Stimulated activated naive B cell treated with anti-CD40 and anti-IgM and Interleukin-4, amounts not matched to agents 10 μg/mL and 1 μg/mL and 100 μg/mL, for 72 hours (primary cell): ENCODE results near the gene ALPK1.
"Not testable (repeated sequence)": the region's sequence is repeated elsewhere in the genome, so short reads cannot be mapped to it uniquely, and the experiment has no call there.

Source experiments
- ATAC-seq, 2 donors: fragments of 150-1000 bp; cut with Tn5 transposase; replicated peaks; 2 replicates each; pipeline ENCODE4 v1.10.0; 2021; ENCODE audit warnings: moderate library complexity in 1 of 2
- DNase-seq: peaks from one replicate; pipeline ENCODE4 v3.0.0; 2021
- H3K27ac Mint-ChIP-seq: one replicate; pipeline ENCODE4 v1.8.0; 2022; ENCODE audit warnings: mild to moderate bottlenecking, mixed read lengths
- H3K27me3 Mint-ChIP-seq, 2 donors: one replicate each; pipeline ENCODE4 v1.8.0; 2022; ENCODE audit warnings: mixed read lengths in 2 of 2
- H3K36me3 Mint-ChIP-seq, 2 donors: one replicate each; pipeline ENCODE4 v1.8.0; 2022; ENCODE audit warnings: mixed read lengths in 2 of 2, mild to moderate bottlenecking in 1 of 2
- H3K4me1 Mint-ChIP-seq, 2 donors: one replicate each; pipeline ENCODE4 v1.8.0; 2022; ENCODE audit warnings: mixed read lengths in 2 of 2, mild to moderate bottlenecking in 1 of 2
- H3K4me3 Mint-ChIP-seq, 2 donors: one replicate each; pipeline ENCODE4 v1.8.0; 2022; ENCODE audit warnings: mild to moderate bottlenecking in 2 of 2, mixed read lengths in 2 of 2, moderate library complexity in 1 of 2
- H3K9me3 Mint-ChIP-seq, 2 donors: one replicate each; pipeline ENCODE4 v1.8.0; 2022; ENCODE audit warnings: mixed read lengths in 2 of 2, mild to moderate bottlenecking in 1 of 2

Gene ALPK1

DNA sequence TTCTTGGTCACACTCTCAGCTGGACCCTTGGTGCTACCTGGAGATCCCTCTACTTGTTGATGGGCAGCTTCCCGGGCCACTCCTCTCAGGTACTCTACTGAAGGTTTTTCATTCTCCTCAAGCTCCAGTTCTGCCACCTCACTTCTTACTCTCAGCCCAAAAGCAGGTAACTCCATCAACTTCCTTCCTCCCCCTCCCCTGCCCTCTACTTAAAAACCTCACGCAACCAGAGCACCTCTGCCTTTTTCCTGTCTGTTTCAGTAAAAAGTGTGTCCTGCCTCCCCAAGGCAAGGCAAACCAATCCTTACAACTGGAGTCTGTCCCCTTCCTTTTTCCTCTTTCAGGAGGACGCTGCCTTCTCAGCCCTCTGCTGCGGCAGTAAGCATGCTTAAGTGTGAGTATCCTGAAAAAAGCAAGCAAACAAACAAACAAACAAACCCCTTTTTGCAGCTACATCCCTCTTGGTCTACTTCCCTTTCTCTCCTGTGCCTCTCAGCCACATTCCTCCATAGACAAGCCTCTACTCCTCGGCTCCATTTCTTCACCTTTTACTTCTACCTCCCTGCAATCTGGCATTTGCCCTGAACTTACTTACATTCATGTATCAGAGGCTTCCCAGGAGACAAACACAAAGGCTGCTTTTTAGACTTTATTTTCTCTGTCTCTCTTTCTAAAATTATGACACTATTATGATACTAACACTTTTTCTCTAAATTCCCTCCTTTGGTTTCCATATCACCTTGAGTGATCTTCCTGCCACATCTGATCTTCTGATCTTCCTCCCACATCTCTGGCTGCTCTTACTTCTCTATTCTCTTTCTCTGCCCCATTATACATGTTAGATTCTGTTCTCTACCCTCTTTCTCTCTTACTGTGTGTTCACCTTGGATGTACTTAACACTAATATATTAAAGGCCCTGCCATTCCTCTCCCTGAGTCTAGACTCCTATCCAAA lies 5.4 kb downstream of the ALPK1 start:
- Mint-ChIP-seq H3K4me3 (no peak overlapping the region), H3K27ac (no peak overlapping the region), H3K4me1 (peaks cover 12 to 13% of the 10 kb centered on the region in 2 donors), H3K9me3 (no peaks in the 10 kb centered on the region), H3K27me3 (no peaks in the 10 kb centered on the region), H3K36me3 (no peaks in the 10 kb centered on the region)
- ATAC-seq (peak; percentile 45 to 51), DNase-seq (no peak)

DNA sequence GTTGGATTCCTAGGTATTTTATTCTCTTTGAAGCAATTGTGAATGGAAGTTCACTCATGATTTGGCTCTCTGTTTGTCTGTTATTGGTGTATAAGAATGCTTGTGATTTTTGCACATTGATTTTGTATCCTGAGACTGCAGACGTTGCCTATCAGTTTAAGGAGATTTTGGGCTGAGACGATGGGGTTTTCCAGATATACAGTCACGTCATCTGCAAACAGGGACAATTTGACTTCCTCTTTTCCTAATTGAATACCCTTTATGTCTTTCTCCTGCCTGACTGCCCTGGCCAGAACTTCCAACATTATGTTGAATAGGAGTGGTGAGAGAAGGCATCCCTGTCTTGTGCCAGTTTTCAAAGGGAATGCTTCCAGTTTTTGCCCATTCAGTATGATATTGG lies 8.3 kb downstream of the ALPK1 start:
- H3K27me3 Mint-ChIP-seq, H3K4me3 Mint-ChIP-seq, H3K9me3 Mint-ChIP-seq, H3K36me3 Mint-ChIP-seq, H3K27ac Mint-ChIP-seq, ATAC-seq, DNase-seq, H3K4me1 Mint-ChIP-seq: not testable (repeated sequence)

DNA sequence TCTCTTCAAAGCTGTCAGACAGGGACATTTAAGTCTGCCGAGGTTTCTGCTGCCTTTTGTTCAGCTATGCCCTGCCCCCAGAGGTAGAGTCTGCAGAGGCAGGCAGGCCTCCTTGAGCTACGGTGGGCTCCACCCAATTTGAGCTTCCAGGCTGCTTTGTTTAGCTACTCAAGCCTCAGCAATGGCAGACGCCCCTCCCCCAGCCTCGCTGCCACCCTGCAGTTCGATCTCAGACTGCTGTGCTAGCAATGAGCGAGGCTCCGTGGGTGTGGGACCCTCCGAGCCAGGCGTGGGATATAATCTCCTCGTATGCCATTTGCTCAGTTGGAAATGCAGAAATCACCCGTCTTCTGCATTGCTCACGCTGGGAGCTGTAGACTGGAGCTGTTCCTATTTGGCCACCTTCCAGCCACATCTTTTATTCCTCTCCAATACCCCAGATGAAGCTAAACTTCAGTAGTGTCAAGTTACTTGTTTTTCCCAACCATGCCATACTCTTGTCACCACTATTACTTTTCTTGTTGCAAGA lies 12.2 kb downstream of the ALPK1 start:
- not testable (repeated sequence) for H3K27ac Mint-ChIP-seq, DNase-seq, H3K36me3 Mint-ChIP-seq, H3K4me3 Mint-ChIP-seq, H3K27me3 Mint-ChIP-seq, H3K9me3 Mint-ChIP-seq, ATAC-seq
- peaks cover 13% of the 10 kb centered on the region in 2 donors for H3K4me1 Mint-ChIP-seq

DNA sequence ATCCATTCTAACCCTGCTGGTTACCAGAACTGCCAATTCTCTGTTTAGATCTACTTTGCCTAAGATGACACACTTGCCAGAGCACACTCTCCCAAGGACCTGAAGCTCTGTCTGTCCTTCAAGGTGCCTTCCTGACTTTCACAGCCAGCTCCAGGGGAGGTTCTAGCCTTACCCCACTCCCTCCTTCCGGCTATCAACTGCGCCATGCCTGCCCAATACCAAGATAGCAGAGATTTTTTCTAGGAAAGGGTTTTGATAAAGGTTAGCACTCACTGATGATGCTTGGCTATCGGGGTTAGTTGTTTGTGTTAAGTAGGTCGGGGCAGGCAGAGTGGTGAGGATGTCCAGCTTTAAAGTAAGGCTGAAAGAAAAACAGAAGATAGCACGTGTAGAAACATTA lies 14.3 kb downstream of the ALPK1 start:
- H3K4me3 Mint-ChIP-seq: no peak overlapping the region
- peaks cover 3% of the 10 kb centered on the region in 2 donors for H3K36me3 Mint-ChIP-seq
- no peak overlapping the region for H3K27ac Mint-ChIP-seq
- H3K27me3 Mint-ChIP-seq: no peaks in the 10 kb centered on the region
- H3K4me1 Mint-ChIP-seq: peaks cover 18 to 19% of the 10 kb centered on the region in 2 donors
- DNase-seq: no peak
- ATAC-seq: no peak
- H3K9me3 Mint-ChIP-seq: no peaks in the 10 kb centered on the region

DNA sequence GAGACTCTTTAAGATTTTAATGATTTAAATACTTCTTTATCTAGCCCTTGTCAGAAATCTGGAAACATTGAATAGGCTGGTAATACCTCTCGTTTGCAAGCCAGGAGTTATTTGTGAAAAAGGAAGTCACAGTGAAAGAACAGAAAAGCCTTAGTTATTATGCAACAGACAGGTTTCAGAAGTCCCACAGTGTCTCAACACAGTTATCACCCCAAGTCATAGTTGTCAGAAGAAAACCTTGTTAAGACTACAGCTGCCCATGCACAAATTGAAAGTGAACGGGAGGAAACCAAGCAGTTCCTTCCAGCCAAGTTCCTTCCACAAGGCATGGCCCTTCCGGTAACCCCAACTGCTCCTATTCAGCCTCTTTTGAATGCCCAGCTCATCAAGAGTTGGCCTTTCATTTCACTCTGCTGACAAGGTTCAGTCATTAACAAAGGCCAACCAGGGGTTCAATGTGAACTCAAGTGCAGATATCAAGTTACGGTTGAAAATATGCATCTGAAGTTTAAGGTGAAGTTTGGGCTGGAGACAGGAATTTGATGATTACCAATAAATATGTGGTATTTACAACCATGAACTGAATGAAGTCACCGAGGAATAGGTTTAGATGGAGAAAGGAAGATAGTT lies 15.6 kb downstream of the ALPK1 start:
- Mint-ChIP-seq H3K27me3 (no peaks in the 10 kb centered on the region), H3K36me3 (peaks cover 5 to 6% of the 10 kb centered on the region in 2 donors), H3K9me3 (no peaks in the 10 kb centered on the region), H3K4me1 (peaks cover 12 to 15% of the 10 kb centered on the region in 2 donors), H3K4me3 (no peak overlapping the region), H3K27ac (no peak overlapping the region)
- no peak for DNase-seq
- peak; percentile 84 to 86 for ATAC-seq

DNA sequence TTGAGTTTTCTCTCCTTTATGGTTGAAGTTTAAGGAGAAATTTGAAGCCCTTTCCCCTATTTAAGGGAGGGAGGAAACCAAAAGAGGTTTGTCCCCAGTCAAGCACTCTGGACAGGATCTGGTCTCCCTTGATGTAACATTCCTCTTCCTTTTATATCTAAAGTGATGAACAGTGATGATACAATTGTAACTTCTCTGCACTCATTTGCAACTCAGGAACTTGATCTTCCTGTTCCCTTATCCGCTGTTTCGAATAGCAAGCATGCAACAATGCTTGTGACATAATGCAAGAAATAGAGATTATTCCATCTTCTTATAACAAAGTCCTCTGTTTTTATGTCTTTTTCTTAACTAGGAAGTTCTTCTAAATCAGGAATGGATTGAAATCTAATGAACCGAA lies 18.3 kb downstream of the ALPK1 start:
- Mint-ChIP-seq H3K4me1 (peaks cover 18 to 25% of the 10 kb centered on the region in 2 donors), H3K36me3 (peaks cover 6 to 7% of the 10 kb centered on the region in 2 donors), H3K27me3 (no peaks in the 10 kb centered on the region), H3K9me3 (no peaks in the 10 kb centered on the region), H3K4me3 (no peak overlapping the region), H3K27ac (no peak overlapping the region)
- DNase-seq (no peak), ATAC-seq (no peak)

DNA sequence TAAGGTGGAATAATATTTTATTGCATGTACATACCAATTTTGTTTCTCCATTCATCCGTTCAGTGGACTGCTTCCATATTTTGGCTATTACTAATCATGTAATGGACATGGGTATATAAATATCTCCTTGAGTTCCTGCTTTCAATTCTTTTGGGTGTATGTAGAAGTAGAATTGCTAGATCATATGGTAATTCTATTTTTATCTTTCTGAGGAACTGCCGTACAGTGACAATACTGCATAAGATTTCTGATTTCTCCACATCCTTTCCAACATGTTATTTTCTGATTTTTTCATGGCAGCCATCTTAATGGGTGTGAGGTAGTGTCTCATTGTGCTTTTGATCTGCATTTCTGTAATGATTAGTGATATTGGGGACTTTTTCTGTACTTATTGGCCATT lies 19.2 kb downstream of the ALPK1 start:
- H3K4me3 Mint-ChIP-seq: peak overlapping the region in 1 of 2 donors; percentile 7
- no peak for DNase-seq
- peak in 1 of 2 donors; percentile 26 for ATAC-seq
- H3K9me3 Mint-ChIP-seq: no peaks in the 10 kb centered on the region
- no peaks in the 10 kb centered on the region for H3K27me3 Mint-ChIP-seq
- H3K4me1 Mint-ChIP-seq: peaks cover 20 to 29% of the 10 kb centered on the region in 2 donors
- peaks cover 6 to 7% of the 10 kb centered on the region in 2 donors for H3K36me3 Mint-ChIP-seq
- H3K27ac Mint-ChIP-seq: no peak overlapping the region

DNA sequence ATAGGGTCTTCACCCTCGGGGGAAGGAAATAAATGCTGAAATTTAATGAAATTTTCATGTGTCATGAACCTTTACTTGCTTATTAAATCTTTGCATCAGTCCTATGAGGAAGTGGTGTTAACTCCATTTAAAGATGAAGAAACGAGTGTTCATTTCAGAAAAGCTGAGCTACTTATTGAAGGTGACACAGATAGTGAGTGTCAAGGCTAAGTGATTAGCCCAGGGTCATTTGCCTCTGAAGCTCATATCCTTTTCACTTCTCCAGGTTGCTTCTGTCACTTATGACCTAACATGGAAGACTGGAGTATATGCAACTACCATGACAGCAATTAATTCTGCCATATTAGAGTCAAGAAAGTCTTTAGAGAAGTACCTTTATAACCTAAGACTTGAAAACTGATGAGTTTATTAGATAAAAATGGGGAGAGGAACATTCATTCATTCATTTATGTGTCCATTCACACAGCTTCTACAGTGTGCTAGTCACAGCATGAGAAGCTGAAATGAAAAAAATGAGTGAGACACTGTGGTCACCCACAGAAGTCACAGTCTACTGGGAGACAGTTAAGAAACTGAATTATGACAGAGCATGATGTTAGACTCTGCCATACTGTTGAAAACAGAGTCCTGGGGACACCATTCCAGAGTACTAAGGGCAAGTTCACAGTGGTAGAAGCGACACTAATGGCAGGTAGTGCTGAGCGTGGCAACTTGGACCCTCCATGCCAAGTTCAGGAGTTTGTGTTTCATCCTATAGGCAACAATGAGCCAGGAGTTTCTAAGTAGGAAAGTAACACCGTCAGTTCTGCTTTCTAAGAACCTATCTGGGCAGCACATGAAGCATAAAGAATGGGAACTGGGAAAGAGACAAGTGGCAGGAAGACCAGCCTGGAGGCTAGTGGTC lies 21.3 kb downstream of the ALPK1 start:
- no peak overlapping the region for H3K4me3 Mint-ChIP-seq
- DNase-seq: no peak
- peaks cover 19 to 24% of the 10 kb centered on the region in 2 donors for H3K4me1 Mint-ChIP-seq
- ATAC-seq: peak; percentile 78 to 80
- H3K27me3 Mint-ChIP-seq: no peaks in the 10 kb centered on the region
- H3K36me3 Mint-ChIP-seq: peaks cover 6 to 7% of the 10 kb centered on the region in 2 donors
- no peaks in the 10 kb centered on the region for H3K9me3 Mint-ChIP-seq
- H3K27ac Mint-ChIP-seq: no peak overlapping the region

DNA sequence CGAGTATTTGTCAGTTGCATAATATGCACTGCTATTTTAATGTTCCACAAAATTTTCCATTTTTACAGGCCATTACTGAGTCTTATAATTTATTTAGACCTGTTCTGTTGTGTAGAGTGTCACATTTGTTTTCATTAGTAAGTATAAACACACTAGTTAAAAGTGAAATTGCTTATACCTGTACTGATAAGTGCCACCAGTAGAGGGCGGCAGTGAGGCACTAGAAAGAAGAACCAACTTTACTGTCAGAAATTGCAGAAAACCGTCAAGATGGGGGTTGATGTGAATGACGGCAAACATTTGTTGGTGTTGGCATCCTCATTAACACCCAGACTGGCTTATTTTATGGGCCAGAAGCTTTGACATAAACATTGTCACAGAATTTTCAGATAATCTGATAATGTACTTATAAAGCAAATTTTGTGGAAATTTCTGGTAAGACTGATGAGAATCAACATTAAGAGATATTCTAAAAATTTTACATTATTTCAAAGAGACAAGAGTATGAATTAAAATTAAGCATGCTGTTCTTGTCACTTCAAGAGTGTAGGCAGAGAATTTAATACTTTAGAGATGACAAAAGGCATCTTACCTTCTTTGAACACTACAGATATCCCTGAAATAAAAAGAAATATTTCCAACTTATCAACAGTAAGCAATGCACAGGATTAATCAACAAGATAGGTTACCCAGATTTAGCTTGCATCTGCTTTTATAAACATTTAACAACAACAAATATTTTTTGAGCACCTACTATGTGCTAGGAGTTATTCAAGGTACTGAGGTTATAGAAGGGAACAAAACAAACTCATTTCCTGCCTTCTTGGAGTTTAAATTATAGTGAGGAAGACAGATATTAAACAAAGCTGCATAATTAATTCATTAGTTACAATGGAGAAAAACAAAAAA lies 24.9 kb downstream of the ALPK1 start:
- Mint-ChIP-seq H3K27me3 (no peaks in the 10 kb centered on the region), H3K4me3 (no peak overlapping the region), H3K36me3 (peaks cover 7 to 11% of the 10 kb centered on the region in 2 donors), H3K9me3 (no peaks in the 10 kb centered on the region), H3K27ac (no peak overlapping the region), H3K4me1 (peaks cover 11 to 15% of the 10 kb centered on the region in 2 donors)
- DNase-seq: peak; percentile 34
- ATAC-seq: peak; percentile 57 to 75

DNA sequence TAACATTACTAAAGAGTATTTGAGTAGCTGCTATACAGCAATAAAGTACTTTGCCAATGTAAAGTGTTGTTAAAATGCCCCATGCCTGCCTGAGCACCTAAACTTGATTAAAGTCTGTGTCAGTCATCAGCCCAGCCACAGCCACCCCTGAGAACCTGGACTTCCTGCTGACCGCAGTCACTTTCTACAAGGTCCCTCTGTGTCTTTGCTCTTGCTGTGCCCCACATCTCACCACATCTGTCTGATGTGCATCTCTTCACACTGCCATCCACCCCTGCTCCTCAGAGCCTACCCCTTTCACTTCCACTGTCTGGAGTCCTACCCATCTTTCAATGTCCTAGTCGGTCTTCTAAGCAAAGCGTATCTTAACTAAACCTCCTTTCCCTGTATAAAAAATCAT lies 25.7 kb downstream of the ALPK1 start:
- Mint-ChIP-seq H3K4me1 (peaks cover 11 to 15% of the 10 kb centered on the region in 2 donors), H3K27me3 (no peaks in the 10 kb centered on the region), H3K27ac (no peak overlapping the region), H3K36me3 (peaks cover 5 to 9% of the 10 kb centered on the region in 2 donors), H3K9me3 (no peaks in the 10 kb centered on the region), H3K4me3 (no peak overlapping the region)
- DNase-seq (no peak), ATAC-seq (no peak)

DNA sequence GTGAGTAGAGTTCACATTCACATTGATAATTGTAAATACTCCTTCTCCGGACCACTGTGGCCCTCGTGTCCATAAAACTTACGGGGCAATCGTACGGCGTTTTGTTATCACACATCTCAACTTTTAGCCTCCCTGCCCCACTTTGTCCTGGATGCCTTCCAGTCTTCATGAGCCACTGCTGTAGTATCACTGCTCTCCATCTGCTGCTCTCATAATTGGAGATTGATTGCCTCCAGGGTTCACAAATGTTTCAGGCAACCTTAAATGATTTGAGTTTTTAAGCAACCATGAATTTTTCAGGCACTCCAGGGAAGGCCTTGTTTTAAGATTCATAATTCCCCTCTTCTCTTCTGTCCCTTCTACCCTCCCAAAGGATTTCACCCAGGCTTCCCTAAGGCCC lies 28.4 kb downstream of the ALPK1 start:
- H3K4me1 Mint-ChIP-seq: peaks cover 5 to 8% of the 10 kb centered on the region in 2 donors
- ATAC-seq: no peak

DNA sequence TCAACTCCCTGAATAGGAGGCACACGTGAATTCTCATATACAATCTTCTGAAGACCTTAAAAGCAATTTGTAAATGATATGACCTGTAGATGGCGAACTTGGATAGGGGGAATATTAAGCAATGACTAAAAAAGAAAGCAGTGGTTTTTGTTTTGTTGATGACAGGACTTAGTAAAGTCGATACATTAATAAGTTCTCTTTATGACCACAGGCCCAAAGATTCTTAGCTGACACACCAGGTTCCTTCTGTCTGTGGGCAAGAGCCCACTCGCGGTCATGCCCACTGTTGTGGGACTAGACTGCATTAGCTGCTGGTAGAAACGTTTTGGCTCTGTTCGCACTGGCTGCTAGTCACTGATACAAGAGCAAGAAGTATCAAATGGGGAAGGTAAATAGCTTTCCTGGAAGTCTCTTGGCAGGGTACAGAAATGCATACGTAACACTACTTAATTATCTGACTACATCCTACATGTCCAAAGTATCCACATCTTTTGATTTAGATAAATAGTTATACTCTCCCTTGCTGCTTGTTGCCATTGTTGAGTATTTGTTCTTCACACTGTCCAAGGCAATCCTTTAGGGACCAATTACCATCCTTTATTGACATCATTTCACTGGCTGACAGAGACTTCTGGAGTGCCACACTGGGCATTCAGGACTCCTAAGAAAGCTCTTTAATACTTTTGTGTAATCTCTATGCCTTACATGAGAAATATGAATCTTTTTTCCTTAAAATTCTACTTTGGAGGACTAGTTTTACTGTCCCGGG lies 31.0 kb downstream of the ALPK1 start:
- peak; percentile 4 for DNase-seq
- H3K27ac Mint-ChIP-seq: peak overlapping the region; percentile 68
- H3K9me3 Mint-ChIP-seq: no peaks in the 10 kb centered on the region
- no peak overlapping the region for H3K4me3 Mint-ChIP-seq
- H3K27me3 Mint-ChIP-seq: no peaks in the 10 kb centered on the region
- peak; percentile 78 to 89 for ATAC-seq
- peaks cover 0 to 3% of the 10 kb centered on the region in 2 donors for H3K4me1 Mint-ChIP-seq
- peaks cover 2 to 9% of the 10 kb centered on the region in 2 donors for H3K36me3 Mint-ChIP-seq

More for the DNA sequence above, 28.4 kb downstream of the ALPK1 start:
- no peak overlapping the region for H3K27ac Mint-ChIP-seq
- H3K9me3 Mint-ChIP-seq: no peaks in the 10 kb centered on the region
- DNase-seq: no peak
- no peaks in the 10 kb centered on the region for H3K27me3 Mint-ChIP-seq
- peaks cover 2 to 9% of the 10 kb centered on the region in 2 donors for H3K36me3 Mint-ChIP-seq
- H3K4me3 Mint-ChIP-seq: no peak overlapping the region
